ENCODE data around the gene TMEM39B.
"Not testable (repeated sequence)": the region's sequence is repeated elsewhere in the genome, so short reads cannot be mapped to it uniquely, and the experiment has no call there.

Gene TMEM39B

GRCh38 chr1:32071758-32072621 is 749 bp upstream of the TMEM39B start:
- DNase-seq (ENCODE audit: low read depth), result no peak

- no peak for DNase-seq (ENCODE audit: low read depth)
These were observed 825 bp downstream of the TMEM39B start for GRCh38 chr1:32073299-32074229.

- no peak for DNase-seq (ENCODE audit: low read depth)
These were observed 2.1 kb downstream of the TMEM39B start for GRCh38 chr1:32074841-32075240.

DNA sequence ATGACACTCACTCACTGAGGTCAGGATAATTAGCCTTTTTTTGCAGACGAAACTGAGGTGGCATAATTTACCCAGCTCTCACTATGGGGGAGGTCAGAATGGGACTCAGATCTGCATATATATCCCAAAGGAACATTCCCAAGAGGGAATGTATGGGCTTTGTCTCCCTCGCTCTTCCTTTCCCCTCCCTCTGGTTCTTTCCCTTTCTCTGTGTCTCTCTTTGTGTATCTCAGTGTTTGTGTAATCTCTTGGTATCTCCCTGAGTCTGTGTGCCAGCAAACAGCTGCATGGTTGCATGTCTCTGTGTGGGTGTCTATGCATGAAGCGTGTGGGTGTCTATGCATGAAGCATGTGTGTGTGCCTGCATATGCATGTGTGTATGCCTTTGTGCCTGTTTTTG is 4.7 kb downstream of the TMEM39B start:
- no peak for DNase-seq (ENCODE audit: low read depth)

- no peak for DNase-seq (ENCODE audit: low read depth)
These were observed 9.3 kb downstream of the TMEM39B start for GRCh38 chr1:32082022-32082421.

- not testable (repeated sequence) for DNase-seq (ENCODE audit: low read depth)
These were observed 13.6 kb downstream of the TMEM39B start for GRCh38 chr1:32086381-32086780.

- no peak for DNase-seq (ENCODE audit: low read depth)
These were observed 18.4 kb downstream of the TMEM39B start for GRCh38 chr1:32091176-32091575.

DNA sequence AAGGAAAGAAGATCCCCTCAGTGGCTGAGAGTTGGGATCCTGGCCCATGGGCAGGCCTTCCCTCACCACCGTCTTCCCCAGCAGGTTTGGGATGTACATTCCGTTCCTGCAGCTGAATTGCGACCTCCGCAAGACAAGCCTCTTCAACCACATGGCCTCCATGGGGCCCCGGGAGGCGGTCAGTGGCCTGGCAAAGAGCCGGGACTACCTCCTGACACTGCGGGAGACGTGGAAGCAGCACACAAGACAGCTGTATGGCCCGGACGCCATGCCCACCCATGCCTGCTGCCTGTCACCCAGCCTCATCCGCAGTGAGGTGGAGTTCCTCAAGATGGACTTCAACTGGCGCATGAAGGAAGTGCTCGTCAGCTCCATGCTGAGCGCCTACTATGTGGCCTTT is 18.9 kb downstream of the TMEM39B start:
- DNase-seq (ENCODE audit: low read depth), result no peak

GRCh38 chr1:32094746-32095521 is 22.2 kb downstream of the TMEM39B start:
- DNase-seq (ENCODE audit: low read depth), result no peak

DNA sequence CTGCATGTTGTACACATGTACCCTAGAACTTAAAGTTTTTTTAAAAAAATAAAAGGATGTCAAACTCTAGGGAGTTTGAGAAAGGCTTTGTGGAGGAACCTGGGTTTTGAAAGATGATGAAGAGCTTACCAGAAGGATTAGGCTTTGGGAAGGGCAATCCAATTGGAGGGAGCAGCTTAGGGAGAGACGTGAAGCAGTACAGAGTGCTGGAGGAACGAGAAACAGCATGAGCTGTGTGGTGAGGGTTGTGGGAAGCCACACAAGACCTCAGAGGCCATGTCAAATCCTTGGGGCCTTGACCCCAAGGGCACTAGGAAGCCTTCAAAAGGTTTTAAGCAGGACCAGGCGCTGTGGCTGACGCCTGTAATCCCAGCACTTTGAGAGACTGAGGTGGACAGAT is 26.7 kb downstream of the TMEM39B start:
- no peak for DNase-seq (ENCODE audit: low read depth)

- no peak for DNase-seq (ENCODE audit: low read depth)
These were observed 27.6 kb downstream of the TMEM39B start for GRCh38 chr1:32100359-32100758.

DNA sequence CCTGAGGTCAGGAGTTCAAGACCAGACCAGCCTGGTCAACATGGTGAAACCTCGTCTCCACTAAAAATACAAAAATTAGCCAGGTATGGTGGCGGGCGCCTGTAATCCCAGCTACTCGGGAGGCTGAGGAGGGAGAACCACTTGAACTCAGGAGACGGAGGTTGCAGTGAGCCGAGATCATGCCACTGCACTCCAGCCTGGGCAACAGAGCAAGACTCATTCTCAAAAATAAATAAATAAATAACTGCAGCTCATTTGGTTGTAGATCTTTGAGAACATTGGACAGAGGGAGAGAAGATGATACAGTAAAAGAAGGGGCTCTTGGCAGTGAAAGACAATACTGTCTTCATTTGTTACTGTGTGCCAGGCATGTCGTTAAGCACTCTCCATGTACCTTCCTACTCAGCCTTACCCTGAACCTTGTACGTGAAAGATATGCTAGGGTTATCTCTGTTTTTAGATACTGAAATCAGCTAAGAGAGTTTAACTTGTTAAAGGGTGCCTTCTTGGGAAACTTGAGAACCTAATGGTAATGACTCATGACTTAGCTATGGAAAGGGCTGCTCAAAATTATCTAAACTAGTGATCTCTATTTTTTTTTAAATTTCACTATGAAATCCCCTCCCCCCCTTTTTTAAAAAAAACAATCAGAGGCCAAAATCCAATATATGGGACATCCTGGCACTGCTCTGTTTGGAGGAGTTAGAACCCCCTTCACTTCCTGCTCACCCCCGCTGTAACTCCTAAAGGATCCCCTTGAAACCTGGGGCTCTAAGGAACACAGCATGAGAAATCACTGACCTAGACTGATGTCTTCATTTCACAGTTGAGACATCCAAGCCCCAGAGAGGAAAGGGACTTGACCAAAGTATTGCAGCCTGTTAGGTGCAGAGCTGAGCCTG is 28.3 kb downstream of the TMEM39B start:
- DNase-seq (ENCODE audit: low read depth), result no peak

GRCh38 chr1:32104127-32104526 is 31.4 kb downstream of the TMEM39B start:
- no peak for DNase-seq (ENCODE audit: low read depth)

DNA sequence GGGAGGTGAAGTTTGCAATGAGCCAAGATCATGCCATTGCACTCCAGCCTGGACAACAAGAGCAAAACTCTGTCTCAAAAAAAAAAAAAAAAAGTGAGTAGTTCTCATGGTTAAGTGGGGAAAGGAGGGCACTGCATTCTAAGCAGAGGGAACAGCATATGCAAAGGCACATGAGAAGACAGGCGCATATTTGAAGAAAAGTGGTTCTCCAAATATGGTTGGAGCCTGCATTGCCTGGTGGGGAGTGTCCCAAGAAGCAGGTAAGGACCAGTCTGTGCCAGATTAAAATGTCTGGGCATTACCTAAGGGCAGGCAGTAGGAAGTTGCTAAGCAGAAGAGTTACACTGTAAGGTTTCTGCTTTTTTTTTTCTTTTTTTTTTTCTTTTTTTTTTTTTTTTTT is 32.6 kb downstream of the TMEM39B start:
- DNase-seq (ENCODE audit: low read depth), result no peak

GRCh38 chr1:32106663-32107275 is 34.0 kb downstream of the TMEM39B start:
- DNase-seq (ENCODE audit: low read depth), result no peak

DNA sequence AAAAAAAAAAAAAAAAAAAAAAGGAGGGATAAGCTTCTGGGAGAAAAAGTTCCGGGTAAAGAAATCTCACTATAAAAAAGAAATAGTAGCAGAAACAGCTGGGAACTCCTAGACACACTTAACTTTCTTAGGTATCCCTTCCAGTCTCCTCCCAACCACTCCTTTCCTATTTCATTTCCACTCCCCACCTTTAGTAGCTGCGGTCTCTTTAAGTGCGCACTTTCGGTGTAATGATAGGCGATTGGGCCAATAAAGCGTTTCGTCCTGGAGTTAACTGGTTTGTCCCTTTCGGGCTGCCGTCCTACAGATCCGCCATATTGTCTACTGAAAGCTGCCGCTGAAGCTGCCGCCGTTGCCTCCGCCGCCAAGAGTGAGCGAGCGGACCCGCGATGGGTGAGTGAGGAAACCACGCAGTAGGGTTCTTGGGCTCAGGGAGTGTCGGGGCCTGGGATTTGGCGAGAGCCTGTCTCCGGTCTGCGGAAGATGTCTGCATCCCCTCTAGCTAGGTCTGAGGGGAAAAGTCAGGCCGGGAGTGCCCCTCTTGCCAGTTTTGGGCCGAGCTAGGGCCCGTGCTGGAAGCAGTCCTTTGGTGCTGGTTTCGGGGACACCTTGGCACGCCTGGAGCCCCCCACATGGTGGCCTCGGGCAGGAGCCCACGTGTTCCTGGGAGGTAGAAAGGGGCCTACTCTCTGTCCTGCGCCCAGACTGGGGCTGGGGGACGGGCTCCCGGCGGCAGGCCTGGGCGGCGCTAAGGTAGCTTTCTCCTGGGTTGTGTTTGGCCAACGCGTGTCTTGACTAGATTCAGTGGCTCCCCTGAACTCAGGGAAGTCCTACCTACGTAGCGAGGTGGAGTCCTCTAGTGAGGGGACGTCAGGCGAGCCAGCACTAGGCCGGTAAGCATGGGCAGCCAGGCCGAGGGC is 35.3 kb downstream of the TMEM39B start, which contains the start of gene KPNA6:
TSS of gene KPNA6 (plus strand) at position 315 of the 920 bp plus-strand sequence. CDS start at position 390, 75 bp downstream.
- DNase-seq (ENCODE audit: low read depth), result peak; percentile 58

DNA sequence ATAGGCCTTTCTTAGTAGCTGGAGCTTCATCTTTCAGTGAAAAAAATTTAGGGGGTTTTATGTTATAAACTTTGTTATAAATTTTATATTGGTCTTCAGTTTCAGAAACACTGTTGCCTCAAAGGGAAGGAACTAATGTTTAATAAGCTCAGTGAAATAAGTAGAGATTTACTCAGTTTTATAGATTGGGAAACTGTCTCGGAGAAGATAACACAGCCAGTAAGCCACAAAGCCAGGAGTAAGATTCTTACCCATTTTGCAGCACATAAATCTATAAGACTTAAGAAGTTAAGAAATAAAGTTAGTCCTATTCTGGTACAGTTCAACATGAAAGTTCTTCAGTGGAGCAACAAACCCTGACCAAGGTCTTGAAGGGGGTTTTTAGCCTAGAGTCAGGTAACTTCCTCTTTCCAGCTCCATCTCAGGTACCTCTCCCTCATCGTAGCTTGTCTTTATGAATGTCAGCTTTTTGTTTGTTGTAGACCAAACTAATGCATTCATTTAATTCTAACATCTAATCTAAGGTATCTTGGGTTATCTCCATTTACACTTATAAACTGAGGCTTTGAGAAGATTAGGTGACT is 38.4 kb downstream of the TMEM39B start:
- DNase-seq (ENCODE audit: low read depth), result no peak

GRCh38 chr1:32111789-32112188 is 39.0 kb downstream of the TMEM39B start:
- DNase-seq (ENCODE audit: low read depth), result no peak

- no peak for DNase-seq (ENCODE audit: low read depth)
These were observed 40.2 kb downstream of the TMEM39B start for GRCh38 chr1:32112806-32113375.
